Urinary bladder (tissue), 4 donors: Measurements from ENCODE around the gene CARS2. TPM values are rescaled to one million over a fixed set of nuclear protein-coding genes. Genes with fewer than 3 reads are reported as not detected.
"Not testable (repeated sequence)": the region's sequence is repeated elsewhere in the genome, so short reads cannot be mapped to it uniquely, and the experiment has no call there.

Experiments
- DNase-seq: peaks from one replicate; pipeline ENCODE4 v3.0.0-alpha.2; 2015; ENCODE audit errors: extremely low spot score
- H3K27ac ChIP-seq: one replicate; pipeline ENCODE4 v1.5.1; 2013; ENCODE audit warnings: low read depth, mild to moderate bottlenecking, moderate library complexity
- H3K36me3 ChIP-seq: one replicate; pipeline ENCODE4 v1.6.1; 2013; ENCODE audit warnings: mild to moderate bottlenecking, moderate library complexity; ENCODE audit not compliant: insufficient read depth
- H3K4me1 ChIP-seq: one replicate; pipeline ENCODE4 v1.6.1; 2013; ENCODE audit warnings: mild to moderate bottlenecking, moderate library complexity; ENCODE audit not compliant: insufficient read depth
- H3K4me3 ChIP-seq: one replicate; pipeline ENCODE4 v1.5.1; 2013; ENCODE audit warnings: low read depth, low read length
- WGBS: extraction: QIAGEN DNeasy Blood & Tissue Kit; methylation state at CpG from one replicate; pipeline ENCODE4 v1.1.7; 2013; 5-methylcytosine and 5-hydroxymethylcytosine counted together
- polyA plus RNA-seq: library from polyadenylated mRNA; stranded (reverse); fragments of 200-250 nt; gene quantifications from one replicate; pipeline ENCODE4 v1.2.3, GENCODE V29; 2013
- total RNA-seq: library from RNA; depleted of rRNA; stranded (reverse); fragments of >200 nt; gene quantifications from one replicate; pipeline ENCODE4 v1.2.3, GENCODE V29; 2014
- donor health status: healthy with polysubstance abuse.
- donor health status: healthy.

CARS2 gene
- total and polyA plus RNA-seq, 2 donors: 51.2 to 53.9 TPM

DNA sequence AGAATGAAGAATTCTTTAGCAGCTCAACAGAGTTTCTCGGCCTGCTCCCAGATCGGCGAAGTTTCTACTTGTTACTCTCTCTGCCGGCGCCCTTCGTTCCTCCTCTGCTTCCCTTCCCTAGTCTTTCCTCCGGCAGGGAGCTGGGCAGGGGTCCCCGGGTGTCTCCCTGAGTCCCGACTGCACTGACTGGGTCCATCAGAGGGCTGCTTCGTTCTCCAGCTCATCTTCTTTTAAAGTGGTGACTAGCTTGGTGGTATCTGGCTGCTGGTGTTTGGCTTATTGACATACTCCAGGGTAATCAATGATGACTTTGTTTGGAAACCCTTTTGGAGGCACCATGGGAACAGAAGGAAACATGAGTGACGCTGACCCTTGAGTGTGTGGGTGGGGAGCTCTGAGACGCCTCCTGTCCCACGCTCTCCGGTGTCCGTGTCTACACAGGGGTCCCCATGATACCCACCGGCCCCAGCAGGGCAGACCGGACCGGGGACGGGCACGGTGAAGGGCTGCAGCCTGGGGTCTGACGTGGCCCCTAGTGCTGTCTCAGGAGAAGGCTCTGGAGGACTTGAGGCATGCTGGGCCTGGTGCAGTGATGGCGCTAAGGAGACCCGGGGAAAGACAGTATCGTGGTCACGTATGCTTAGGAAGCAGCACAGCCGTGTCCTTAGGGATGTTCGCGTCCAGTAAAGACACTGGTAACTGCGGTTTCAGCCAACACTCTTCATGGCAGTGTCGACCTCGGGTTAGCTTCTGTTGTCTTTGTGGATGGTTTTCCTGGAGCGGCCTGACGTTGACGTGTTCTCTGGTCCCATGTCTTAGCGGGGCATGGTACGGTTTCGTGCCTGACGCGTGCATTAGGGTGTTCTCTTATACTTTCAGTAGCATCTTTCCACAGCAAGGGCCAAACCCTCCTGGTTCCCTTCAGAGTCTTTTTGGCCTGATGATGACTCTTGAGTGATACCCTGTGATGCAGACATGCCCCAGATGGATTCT is 66.8 kb downstream of the CARS2 start:
- no peak overlapping the region for H3K4me3 ChIP-seq
- DNase-seq: no peak
- H3K27ac ChIP-seq: no peak overlapping the region
- H3K4me1 ChIP-seq: no peaks in the 10 kb centered on the region
- H3K36me3 ChIP-seq: peaks cover 2% of the 10 kb centered on the region
- 91% methylated on average over 39 of the region's 39 CpGs for WGBS

- WGBS: 81% methylated on average over 23 of the region's 23 CpGs
- Histone ChIP-seq H3K27ac (no peak overlapping the region), H3K4me1 (no peaks in the 10 kb centered on the region), H3K4me3 (no peak overlapping the region), H3K36me3 (peaks cover 2% of the 10 kb centered on the region)
- DNase-seq: no peak
Measured at GRCh38 chr13:110638257-110638656, 67.7 kb downstream of the CARS2 start.

DNA sequence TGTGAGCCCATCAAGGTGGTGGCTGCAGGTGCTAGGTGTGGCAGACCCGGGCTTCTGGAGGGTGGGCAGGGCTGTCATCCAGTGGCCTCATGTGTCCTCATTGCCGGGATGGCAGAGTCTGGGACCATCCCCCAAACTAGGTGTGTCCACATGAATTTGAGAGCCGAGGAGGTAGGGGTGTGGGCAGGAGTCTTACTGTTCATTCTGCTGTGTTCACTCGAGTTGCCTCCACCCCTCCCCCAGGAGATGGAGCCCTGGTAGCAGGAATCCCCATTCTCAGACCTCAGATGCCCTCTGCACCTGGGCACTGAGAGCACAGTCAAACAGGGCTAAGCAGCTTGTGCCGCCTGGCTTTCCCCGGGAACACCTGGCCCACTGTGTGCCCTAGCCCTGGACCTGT is 68.2 kb downstream of the CARS2 start:
- Histone ChIP-seq H3K36me3 (peaks cover 2% of the 10 kb centered on the region), H3K27ac (no peak overlapping the region), H3K4me3 (no peak overlapping the region), H3K4me1 (no peaks in the 10 kb centered on the region)
- no peak for DNase-seq
- WGBS: 83% methylated on average over 6 of the region's 6 CpGs

DNA sequence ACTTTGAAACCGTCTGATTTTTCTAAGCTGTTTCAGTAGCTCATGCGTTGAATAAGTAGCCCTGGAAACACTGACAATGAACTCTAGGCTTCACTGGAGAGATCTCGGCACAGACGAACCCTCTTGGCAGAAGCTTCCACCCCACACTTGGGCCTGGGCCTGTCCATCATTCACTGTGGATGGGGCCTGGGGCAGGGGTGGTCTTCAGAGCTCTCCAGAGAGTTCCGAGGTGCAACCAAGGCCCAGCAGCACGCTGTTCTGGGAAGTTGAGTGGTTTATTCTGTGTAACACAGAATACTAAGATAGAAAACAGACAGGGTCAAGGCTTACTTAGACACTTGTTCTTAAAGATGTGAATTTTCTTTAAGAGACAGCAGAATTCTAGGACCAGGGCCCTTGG is 68.6 kb downstream of the CARS2 start:
- no peak for DNase-seq
- H3K4me3 ChIP-seq: no peak overlapping the region
- H3K36me3 ChIP-seq: peaks cover 2% of the 10 kb centered on the region
- no peaks in the 10 kb centered on the region for H3K4me1 ChIP-seq
- H3K27ac ChIP-seq: no peak overlapping the region
- WGBS: 92% methylated on average over 6 of the region's 6 CpGs

GRCh38 chr13:110636701-110637201 is 69.2 kb downstream of the CARS2 start:
- peaks cover 2% of the 10 kb centered on the region for H3K36me3 ChIP-seq
- no peaks in the 10 kb centered on the region for H3K4me1 ChIP-seq
- H3K4me3 ChIP-seq: no peak overlapping the region
- DNase-seq: no peak
- no peak overlapping the region for H3K27ac ChIP-seq
- 88% methylated on average over 14 of the region's 14 CpGs for WGBS

DNA sequence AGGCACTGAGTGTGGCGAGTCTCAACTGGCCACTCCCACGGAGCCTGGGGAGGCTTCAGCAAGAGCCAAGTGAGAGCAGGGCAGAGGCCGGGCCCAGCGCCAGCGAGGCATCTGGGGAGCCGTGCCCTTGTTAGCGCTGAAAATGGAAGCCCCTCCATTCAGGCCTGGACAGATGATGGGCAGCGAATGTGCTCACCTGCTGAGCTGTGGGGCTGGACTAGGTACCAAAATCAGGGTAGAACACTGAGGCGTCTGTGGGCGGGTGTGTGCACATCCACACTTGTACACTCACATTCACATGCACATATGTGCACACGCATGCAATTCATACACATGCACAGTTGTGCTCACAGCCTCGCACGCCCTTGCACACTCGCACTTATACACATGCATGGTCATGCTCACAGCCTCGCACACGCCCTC is 69.9 kb downstream of the CARS2 start:
- DNase-seq: no peak
- no peak overlapping the region for H3K4me3 ChIP-seq
- WGBS: 89% methylated on average over 16 of the region's 16 CpGs
- no peaks in the 10 kb centered on the region for H3K4me1 ChIP-seq
- H3K36me3 ChIP-seq: peaks cover 2% of the 10 kb centered on the region
- no peak overlapping the region for H3K27ac ChIP-seq

- 91% methylated on average over 19 of the region's 19 CpGs for WGBS
- no peak overlapping the region for H3K4me3 ChIP-seq
- H3K27ac ChIP-seq: no peak overlapping the region
- DNase-seq: no peak
- H3K36me3 ChIP-seq: peaks cover 2% of the 10 kb centered on the region
- no peaks in the 10 kb centered on the region for H3K4me1 ChIP-seq
Measured at GRCh38 chr13:110635405-110636002, 70.4 kb downstream of the CARS2 start.

GRCh38 chr13:110634558-110634957 is 71.4 kb downstream of the CARS2 start:
- H3K4me3 ChIP-seq: no peak overlapping the region
- H3K4me1 ChIP-seq: no peaks in the 10 kb centered on the region
- peaks cover 2% of the 10 kb centered on the region for H3K36me3 ChIP-seq
- DNase-seq: no peak
- no peak overlapping the region for H3K27ac ChIP-seq
- 93% methylated on average over 19 of the region's 19 CpGs for WGBS

DNA sequence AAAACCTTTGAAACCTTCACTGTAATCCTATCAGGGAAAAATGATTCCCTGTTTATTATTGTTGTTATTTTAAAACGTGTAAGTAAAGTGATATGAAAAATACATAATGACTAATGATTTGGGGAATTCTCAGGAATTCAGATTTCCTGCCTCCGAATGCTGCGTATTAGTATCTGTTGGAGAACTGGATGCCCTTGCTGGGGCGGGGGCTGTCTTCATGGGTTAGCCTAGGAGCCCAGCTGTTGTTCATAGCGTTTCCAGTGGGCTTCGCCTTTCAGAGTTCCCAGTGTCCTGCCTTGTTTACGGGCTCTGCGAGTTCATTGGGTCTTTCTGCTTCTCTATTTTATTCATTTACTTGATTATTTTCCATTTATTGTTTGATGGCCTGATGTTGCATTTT is 72.1 kb downstream of the CARS2 start:
- no peak for DNase-seq
- H3K4me3 ChIP-seq: no peak overlapping the region
- H3K27ac ChIP-seq: no peak overlapping the region
- H3K36me3 ChIP-seq: peaks cover 2% of the 10 kb centered on the region
- 92% methylated on average over 8 of the region's 8 CpGs for WGBS
- H3K4me1 ChIP-seq: no peaks in the 10 kb centered on the region

DNA sequence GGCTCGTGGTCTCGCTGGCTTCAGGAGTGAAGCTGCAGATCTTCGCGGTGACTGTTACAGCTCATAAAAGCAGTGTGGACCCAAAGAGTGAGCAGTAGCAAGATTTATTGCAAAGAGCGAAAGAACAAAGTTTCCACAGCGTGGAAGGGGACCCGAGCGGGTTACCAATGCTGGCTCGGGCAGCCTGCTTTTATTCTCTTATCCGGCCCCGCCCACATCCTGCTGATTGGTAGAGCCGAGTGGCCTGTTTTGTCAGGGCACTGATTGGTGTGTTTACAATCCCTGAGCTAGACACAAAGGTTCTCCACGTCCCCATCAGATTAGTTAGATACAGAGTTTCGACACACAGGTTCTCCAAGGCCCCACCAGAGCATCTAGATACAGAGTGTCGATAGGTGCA is 73.7 kb downstream of the CARS2 start:
- H3K4me1 ChIP-seq, DNase-seq, H3K36me3 ChIP-seq, H3K4me3 ChIP-seq, H3K27ac ChIP-seq: not testable (repeated sequence)
- WGBS: 91% methylated on average over 15 of the region's 15 CpGs

- H3K4me1 ChIP-seq: peaks cover 5% of the 10 kb centered on the region
- DNase-seq: no peak
Measured at GRCh38 chr13:110630566-110631119, 75.3 kb downstream of the CARS2 start.

GRCh38 chr13:110629735-110630134 is 76.2 kb downstream of the CARS2 start:
- WGBS: 83% methylated on average over 7 of the region's 7 CpGs
- H3K27ac ChIP-seq: no peak overlapping the region
- H3K4me1 ChIP-seq: peaks cover 5% of the 10 kb centered on the region
- no peak overlapping the region for H3K4me3 ChIP-seq
- H3K36me3 ChIP-seq: peaks cover 2% of the 10 kb centered on the region
- no peak for DNase-seq

More at GRCh38 chr13:110630566-110631119, 75.3 kb downstream of the CARS2 start:
- 83% methylated on average over 10 of the region's 10 CpGs for WGBS
- Histone ChIP-seq H3K36me3 (peaks cover 2% of the 10 kb centered on the region), H3K4me3 (no peak overlapping the region), H3K27ac (no peak overlapping the region)

DNA sequence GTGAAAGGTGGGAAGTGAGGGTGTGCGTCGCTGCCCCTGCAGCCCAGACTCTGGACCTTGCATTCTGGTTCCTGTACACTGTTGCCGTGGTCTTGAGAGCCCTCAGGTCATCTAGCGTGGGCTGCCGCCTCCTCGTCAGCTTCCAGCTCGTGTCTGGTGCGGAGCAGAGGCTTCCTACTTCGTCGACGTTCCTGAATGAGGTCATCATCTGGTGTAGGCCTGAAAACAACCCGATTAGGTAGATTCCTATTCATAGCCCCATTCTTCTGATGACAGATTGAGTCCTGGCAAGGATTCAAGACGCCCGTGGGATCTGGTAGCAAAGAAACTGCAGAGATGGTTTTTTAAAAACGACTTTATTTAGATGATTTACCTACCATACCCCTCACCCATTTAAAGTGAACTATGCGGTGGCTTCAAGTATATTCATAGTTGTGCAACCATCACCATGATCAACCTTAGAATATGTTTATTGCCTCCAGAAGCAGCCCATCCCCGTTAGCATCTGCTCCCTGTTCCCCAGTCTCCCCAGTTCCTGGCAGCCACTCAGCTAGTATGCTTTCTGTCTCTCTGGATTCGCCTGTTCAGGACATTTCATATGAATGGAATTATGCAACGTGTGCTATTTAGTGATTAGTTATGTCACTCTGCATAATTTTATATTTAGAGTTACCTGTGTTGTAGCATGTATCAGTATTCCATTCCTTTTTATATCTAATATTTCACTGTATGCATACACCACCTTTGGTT is 76.8 kb downstream of the CARS2 start:
- 82% methylated on average over 19 of the region's 19 CpGs for WGBS
- no peak for DNase-seq
- peaks cover 2% of the 10 kb centered on the region for H3K36me3 ChIP-seq
- H3K4me1 ChIP-seq: peaks cover 5% of the 10 kb centered on the region
- H3K4me3 ChIP-seq: no peak overlapping the region
- H3K27ac ChIP-seq: no peak overlapping the region
